Naive B cell (primary cell): ENCODE data around the gene CAPN12. TPM values are rescaled to one million over a fixed set of nuclear protein-coding genes. Genes with fewer than 3 reads are reported as not detected.

ENCODE experiments used
- ATAC-seq, 2 donors: fragments of 150-1000 bp; cut with Tn5 transposase; 2 replicates each; pipeline ENCODE4 v1.10.0; 2021; ENCODE audit warnings: low read depth in 2 of 2, mild to moderate bottlenecking in 2 of 2, moderate library complexity in 2 of 2
- DNase-seq: peaks from one replicate; pipeline ENCODE4 v3.0.0; 2022
- H3K27ac Mint-ChIP-seq, 6 donors: one replicate each; pipeline ENCODE4 v1.8.0; 2020 to 2022; ENCODE audit warnings: mild to moderate bottlenecking in 6 of 6, mixed read lengths in 6 of 6, moderate library complexity in 5 of 6, inconsistent platforms in 2 of 6
- H3K27me3 Mint-ChIP-seq, 3 donors: one replicate each; pipeline ENCODE4 v1.8.0; 2021 to 2022; ENCODE audit warnings: mixed read lengths in 3 of 3, mild to moderate bottlenecking in 1 of 3
- H3K36me3 Mint-ChIP-seq, 2 donors: one replicate each; pipeline ENCODE4 v1.8.0; 2020 to 2022; ENCODE audit warnings: mixed read lengths in 2 of 2, inconsistent platforms in 1 of 2, mild to moderate bottlenecking in 1 of 2
- H3K4me1 Mint-ChIP-seq, 3 donors: one replicate each; pipeline ENCODE4 v1.8.0; 2020 to 2022; ENCODE audit warnings: mixed read lengths in 3 of 3, inconsistent platforms in 1 of 3, mild to moderate bottlenecking in 1 of 3, moderate library complexity in 1 of 3
- H3K4me3 Mint-ChIP-seq, 8 donors: one replicate each; pipeline ENCODE4 v1.8.0; 2020 to 2022; ENCODE audit warnings: mild to moderate bottlenecking in 8 of 8, mixed read lengths in 8 of 8, moderate library complexity in 8 of 8, inconsistent platforms in 2 of 8
- H3K9me3 Mint-ChIP-seq, 7 donors: one replicate each; pipeline ENCODE4 v1.8.0; 2020 to 2022; ENCODE audit warnings: mixed read lengths in 7 of 7, mild to moderate bottlenecking in 5 of 7, inconsistent platforms in 2 of 7, moderate library complexity in 1 of 7
- polyA plus RNA-seq, 6 donors: library from polyadenylated mRNA; unstranded; fragments of 300-500 nt; fragmentation: Illumina TruSeq; gene quantifications; one replicate each; pipeline ENCODE4 v1.2.3, GENCODE V29; 2021; ENCODE audit warnings: low read depth in 6 of 6

The CAPN12 gene
- polyA plus RNA-seq, 6 donors from 2014 or later = 3.3 to 25.4 (median 14.0) TPM

- H3K27ac Mint-ChIP-seq = no peak overlapping the region
These were observed 38.9 kb downstream of the CAPN12 start for GRCh38 chr19:38705197-38706019.

DNA sequence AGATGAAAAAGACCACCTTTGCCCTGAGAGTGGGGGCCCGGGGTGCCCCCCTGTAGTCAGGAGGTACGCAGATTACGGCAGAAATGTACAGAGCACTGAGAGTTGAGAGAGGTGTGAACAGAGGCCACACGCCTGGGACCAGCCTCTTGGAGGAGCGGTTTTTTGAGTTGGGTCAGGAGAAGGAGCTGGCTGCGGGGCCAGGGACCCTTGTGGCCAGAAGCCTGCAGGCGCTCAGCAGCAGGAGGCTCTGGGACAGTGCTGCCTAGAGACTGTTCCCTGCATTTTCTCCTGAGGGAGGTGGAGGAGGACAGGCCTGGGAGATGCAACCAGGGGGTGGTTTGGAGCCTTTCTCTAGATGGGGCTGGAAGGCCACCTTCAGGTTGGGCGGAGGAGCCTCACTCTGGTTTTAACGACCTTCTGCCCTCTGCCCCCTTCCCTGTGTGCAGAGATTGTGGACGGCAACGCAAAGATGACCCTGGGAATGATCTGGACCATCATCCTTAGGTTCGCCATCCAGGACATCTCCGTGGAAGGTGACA lies 39.7 kb downstream of the CAPN12 start:
- Mint-ChIP-seq H3K9me3 (no peaks in the 10 kb centered on the region), H3K4me1 (peaks cover 0 to 3% (median 3%) of the 10 kb centered on the region in 3 donors), H3K4me3 (peak overlapping the region in 1 of 8 donors; percentile 58), H3K27ac (no peak overlapping the region), H3K36me3 (no peaks in the 10 kb centered on the region), H3K27me3 (no peaks in the 10 kb centered on the region)
- ATAC-seq = no peak
- DNase-seq = no peak

More at GRCh38 chr19:38705197-38706019, 38.9 kb downstream of the CAPN12 start:
- ATAC-seq (no peak), DNase-seq (no peak)
- Mint-ChIP-seq H3K4me3 (no peak overlapping the region), H3K36me3 (peaks cover 0 to 4% of the 10 kb centered on the region in 2 donors), H3K4me1 (peaks cover 0 to 6% (median 3%) of the 10 kb centered on the region in 3 donors), H3K27me3 (no peaks in the 10 kb centered on the region), H3K9me3 (no peaks in the 10 kb centered on the region)

- Mint-ChIP-seq H3K4me1 (peaks cover 3 to 7% (median 6%) of the 10 kb centered on the region in 3 donors), H3K9me3 (no peaks in the 10 kb centered on the region), H3K27ac (no peak overlapping the region), H3K4me3 (no peak overlapping the region), H3K36me3 (no peaks in the 10 kb centered on the region), H3K27me3 (no peaks in the 10 kb centered on the region)
- no peak for ATAC-seq
- no peak for DNase-seq
These were observed 40.8 kb downstream of the CAPN12 start for GRCh38 chr19:38703509-38703908.

GRCh38 chr19:38702278-38702677 lies 42.0 kb downstream of the CAPN12 start:
- ATAC-seq (no peak), DNase-seq (no peak)
- peaks cover 10 to 15% (median 12%) of the 10 kb centered on the region in 3 donors for H3K4me1 Mint-ChIP-seq
- H3K27ac Mint-ChIP-seq = no peak overlapping the region
- H3K4me3 Mint-ChIP-seq = no peak overlapping the region
- H3K27me3 Mint-ChIP-seq = no peaks in the 10 kb centered on the region
- H3K9me3 Mint-ChIP-seq = no peaks in the 10 kb centered on the region
- no peaks in the 10 kb centered on the region for H3K36me3 Mint-ChIP-seq

DNA sequence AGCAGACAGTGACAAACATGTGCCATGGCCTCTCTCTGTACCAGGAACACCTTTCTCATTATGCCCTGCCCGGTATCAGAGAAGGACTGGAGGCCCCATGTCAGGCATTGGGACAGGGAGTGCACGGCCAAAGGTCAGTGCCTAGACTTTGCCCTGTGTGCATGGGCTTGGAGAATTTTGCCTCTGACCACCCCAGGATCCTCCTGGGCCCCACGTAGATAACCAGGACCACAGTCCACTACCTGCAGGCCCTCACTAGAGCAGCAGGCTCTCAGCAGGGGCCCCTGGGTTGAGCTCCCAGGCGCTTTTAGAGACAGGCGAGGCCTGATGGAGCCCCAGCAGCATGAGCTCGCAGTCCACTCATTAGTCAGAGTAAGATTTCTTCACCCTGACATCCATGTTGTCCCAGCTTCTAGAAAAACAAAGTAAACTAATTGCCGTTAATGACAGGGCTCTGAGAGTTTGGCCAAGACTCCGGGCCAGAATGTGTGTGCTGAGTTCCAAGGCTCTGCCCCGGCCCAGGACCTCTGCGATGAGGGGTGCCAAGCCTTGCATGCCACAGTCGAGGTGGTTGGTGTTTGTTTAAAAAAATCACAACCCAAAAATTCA lies 42.7 kb downstream of the CAPN12 start:
- Mint-ChIP-seq H3K4me1 (peaks cover 16 to 18% (median 17%) of the 10 kb centered on the region in 3 donors), H3K27me3 (no peaks in the 10 kb centered on the region), H3K9me3 (no peaks in the 10 kb centered on the region), H3K27ac (no peak overlapping the region), H3K36me3 (no peaks in the 10 kb centered on the region), H3K4me3 (no peak overlapping the region)
- ATAC-seq (no peak), DNase-seq (no peak)

- no peak overlapping the region for H3K4me3 Mint-ChIP-seq
These were observed 43.3 kb downstream of the CAPN12 start for GRCh38 chr19:38700902-38701454.

GRCh38 chr19:38700350-38700901 lies 43.8 kb downstream of the CAPN12 start:
- H3K4me3 Mint-ChIP-seq = no peak overlapping the region
- H3K36me3 Mint-ChIP-seq = no peaks in the 10 kb centered on the region
- no peaks in the 10 kb centered on the region for H3K9me3 Mint-ChIP-seq
- H3K27me3 Mint-ChIP-seq = no peaks in the 10 kb centered on the region
- peaks cover 21 to 27% (median 27%) of the 10 kb centered on the region in 3 donors for H3K4me1 Mint-ChIP-seq
- DNase-seq = no peak
- no peak for ATAC-seq
- H3K27ac Mint-ChIP-seq = peak overlapping the region in 2 of 6 donors; percentile 57 to 70

More at GRCh38 chr19:38700902-38701454, 43.3 kb downstream of the CAPN12 start:
- no peak for DNase-seq
- Mint-ChIP-seq H3K9me3 (no peaks in the 10 kb centered on the region), H3K36me3 (no peaks in the 10 kb centered on the region), H3K4me1 (peaks cover 18 to 22% (median 22%) of the 10 kb centered on the region in 3 donors), H3K27me3 (no peaks in the 10 kb centered on the region), H3K27ac (no peak overlapping the region)
- no peak for ATAC-seq

DNA sequence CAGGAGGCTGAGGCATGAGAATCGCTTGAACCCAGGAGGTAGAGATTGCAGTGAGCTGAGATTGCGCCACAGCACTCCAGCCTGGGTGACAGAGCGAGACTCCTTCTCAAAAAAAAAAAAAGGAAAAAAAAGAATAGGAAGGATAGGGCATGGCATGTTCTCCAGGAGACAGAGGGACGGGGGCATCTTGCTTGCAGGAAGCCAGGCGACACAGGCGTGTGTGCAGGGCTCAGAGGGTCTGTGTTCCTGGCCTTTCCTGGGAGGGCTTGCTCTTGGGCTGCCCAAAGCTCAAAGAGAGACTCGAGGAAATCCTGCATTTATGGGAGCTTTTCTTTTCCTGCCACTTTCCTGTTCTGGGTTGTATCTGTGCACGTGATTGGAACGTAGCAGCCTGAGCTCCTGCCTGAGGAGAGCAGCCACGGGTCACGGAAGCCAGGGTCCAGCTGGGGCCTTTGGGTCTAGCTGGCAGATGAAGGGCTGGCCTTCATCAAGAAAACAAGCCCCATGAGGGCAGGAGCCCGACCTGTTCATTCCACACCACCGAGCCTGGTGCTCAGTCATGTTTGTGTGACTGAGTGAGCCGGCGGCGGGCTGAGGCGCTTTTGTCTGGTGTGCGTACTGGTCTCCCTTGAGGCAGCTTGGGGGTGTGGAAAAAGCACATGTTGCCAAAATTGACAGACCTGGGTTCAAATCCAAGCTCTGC lies 44.5 kb downstream of the CAPN12 start:
- peaks cover 28 to 34% (median 33%) of the 10 kb centered on the region in 3 donors for H3K4me1 Mint-ChIP-seq
- H3K9me3 Mint-ChIP-seq = no peaks in the 10 kb centered on the region
- ATAC-seq (no peak), DNase-seq (no peak)
- peak overlapping the region in 1 of 8 donors; percentile 21 for H3K4me3 Mint-ChIP-seq
- no peaks in the 10 kb centered on the region for H3K27me3 Mint-ChIP-seq
- H3K36me3 Mint-ChIP-seq = no peaks in the 10 kb centered on the region
- peak overlapping the region in 2 of 6 donors; percentile 9 to 57 for H3K27ac Mint-ChIP-seq

DNA sequence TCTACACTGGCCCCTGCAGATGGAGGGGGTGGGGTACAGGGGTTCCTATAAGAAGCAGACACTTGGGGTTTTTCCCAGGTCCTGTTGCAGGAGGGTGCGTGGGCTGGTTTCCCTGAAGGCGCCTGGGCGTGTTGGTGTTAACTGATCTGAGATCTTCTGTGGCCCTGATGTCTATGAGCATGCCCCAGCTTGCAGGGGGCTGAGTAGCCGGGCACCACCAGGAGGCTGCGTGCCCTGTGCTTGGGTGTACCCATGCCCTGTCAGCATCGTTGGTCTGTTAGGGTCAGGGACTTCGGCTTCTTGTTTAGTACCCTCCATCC lies 45.3 kb downstream of the CAPN12 start:
- H3K9me3 Mint-ChIP-seq = no peaks in the 10 kb centered on the region
- ATAC-seq (no peak), DNase-seq (no peak)
- no peak overlapping the region for H3K4me3 Mint-ChIP-seq
- H3K27me3 Mint-ChIP-seq = no peaks in the 10 kb centered on the region
- peaks cover 35 to 42% (median 39%) of the 10 kb centered on the region in 3 donors for H3K4me1 Mint-ChIP-seq
- no peaks in the 10 kb centered on the region for H3K36me3 Mint-ChIP-seq
- peak overlapping the region in 2 of 6 donors; percentile 9 to 66 for H3K27ac Mint-ChIP-seq

GRCh38 chr19:38698225-38699026 lies 45.8 kb downstream of the CAPN12 start:
- Mint-ChIP-seq H3K4me3 (no peak overlapping the region), H3K36me3 (no peaks in the 10 kb centered on the region), H3K4me1 (peaks cover 40 to 47% (median 44%) of the 10 kb centered on the region in 3 donors), H3K27me3 (no peaks in the 10 kb centered on the region), H3K27ac (peak overlapping the region in 3 of 6 donors; percentile 9 to 66 (median 59)), H3K9me3 (no peaks in the 10 kb centered on the region)
- DNase-seq (no peak), ATAC-seq (no peak)

DNA sequence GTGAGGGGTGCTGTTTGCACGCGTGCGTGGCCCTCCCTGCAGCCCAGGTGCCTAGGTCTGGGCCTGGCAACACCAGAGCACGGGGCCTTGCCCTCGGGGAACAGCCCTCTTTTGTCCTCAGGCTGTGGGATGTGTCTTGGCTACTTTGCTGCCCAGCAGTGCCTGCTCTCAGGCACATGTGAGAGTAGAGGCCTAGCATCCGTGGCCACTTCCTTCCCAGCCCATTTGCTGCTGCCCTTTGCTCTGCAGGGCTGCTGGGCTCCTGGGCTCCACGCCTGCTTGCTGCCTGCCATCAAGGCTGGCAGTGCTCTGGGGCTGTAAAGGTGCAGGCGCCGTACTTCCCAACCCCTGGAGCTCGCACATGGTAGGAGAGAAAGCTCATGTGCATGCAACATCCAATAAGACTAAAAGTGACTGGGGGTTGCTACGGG lies 46.6 kb downstream of the CAPN12 start:
- Mint-ChIP-seq H3K27me3 (no peaks in the 10 kb centered on the region), H3K9me3 (no peaks in the 10 kb centered on the region), H3K4me3 (no peak overlapping the region), H3K36me3 (no peaks in the 10 kb centered on the region), H3K27ac (no peak overlapping the region), H3K4me1 (peaks cover 43 to 55% (median 51%) of the 10 kb centered on the region in 3 donors)
- DNase-seq (no peak), ATAC-seq (no peak)

- ATAC-seq (no peak), DNase-seq (no peak)
- Mint-ChIP-seq H3K27ac (no peak overlapping the region), H3K9me3 (no peaks in the 10 kb centered on the region), H3K4me1 (peaks cover 47 to 59% (median 55%) of the 10 kb centered on the region in 3 donors), H3K4me3 (no peak overlapping the region), H3K27me3 (no peaks in the 10 kb centered on the region), H3K36me3 (no peaks in the 10 kb centered on the region)
These were observed 47.1 kb downstream of the CAPN12 start for GRCh38 chr19:38697197-38697596.
